AG09309 (cell line): Measurements from ENCODE around the gene ZNF784.

Experiments
- DNase-seq: peaks from one replicate; pipeline ENCODE4 v3.0.0-alpha.2; 2010; ENCODE audit warnings: low read depth
- H3K4me3 ChIP-seq: 2 replicates; pipeline ENCODE4 v1.5.1; 2011; ENCODE audit warnings: mild to moderate bottlenecking, low read depth, low read length, moderate library complexity; ENCODE audit not compliant: control insufficient read depth
- TF ChIP-seq, protein P1 (sequence below): IDR thresholded peaks from 2 replicates; pipeline ENCODE4 v1.5.1; 2011; ENCODE audit warnings: mild to moderate bottlenecking, low read depth, low read length, inconsistent platforms; ENCODE audit not compliant: insufficient read depth, control insufficient read depth; ENCODE audit errors: missing control alignments

Gene ZNF784

GRCh38 chr19:55616395-55616875 lies 7.9 kb downstream of the ZNF784 start:
- TF ChIP-seq, protein P1, sequence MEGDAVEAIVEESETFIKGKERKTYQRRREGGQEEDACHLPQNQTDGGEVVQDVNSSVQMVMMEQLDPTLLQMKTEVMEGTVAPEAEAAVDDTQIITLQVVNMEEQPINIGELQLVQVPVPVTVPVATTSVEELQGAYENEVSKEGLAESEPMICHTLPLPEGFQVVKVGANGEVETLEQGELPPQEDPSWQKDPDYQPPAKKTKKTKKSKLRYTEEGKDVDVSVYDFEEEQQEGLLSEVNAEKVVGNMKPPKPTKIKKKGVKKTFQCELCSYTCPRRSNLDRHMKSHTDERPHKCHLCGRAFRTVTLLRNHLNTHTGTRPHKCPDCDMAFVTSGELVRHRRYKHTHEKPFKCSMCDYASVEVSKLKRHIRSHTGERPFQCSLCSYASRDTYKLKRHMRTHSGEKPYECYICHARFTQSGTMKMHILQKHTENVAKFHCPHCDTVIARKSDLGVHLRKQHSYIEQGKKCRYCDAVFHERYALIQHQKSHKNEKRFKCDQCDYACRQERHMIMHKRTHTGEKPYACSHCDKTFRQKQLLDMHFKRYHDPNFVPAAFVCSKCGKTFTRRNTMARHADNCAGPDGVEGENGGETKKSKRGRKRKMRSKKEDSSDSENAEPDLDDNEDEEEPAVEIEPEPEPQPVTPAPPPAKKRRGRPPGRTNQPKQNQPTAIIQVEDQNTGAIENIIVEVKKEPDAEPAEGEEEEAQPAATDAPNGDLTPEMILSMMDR: no peak

DNA sequence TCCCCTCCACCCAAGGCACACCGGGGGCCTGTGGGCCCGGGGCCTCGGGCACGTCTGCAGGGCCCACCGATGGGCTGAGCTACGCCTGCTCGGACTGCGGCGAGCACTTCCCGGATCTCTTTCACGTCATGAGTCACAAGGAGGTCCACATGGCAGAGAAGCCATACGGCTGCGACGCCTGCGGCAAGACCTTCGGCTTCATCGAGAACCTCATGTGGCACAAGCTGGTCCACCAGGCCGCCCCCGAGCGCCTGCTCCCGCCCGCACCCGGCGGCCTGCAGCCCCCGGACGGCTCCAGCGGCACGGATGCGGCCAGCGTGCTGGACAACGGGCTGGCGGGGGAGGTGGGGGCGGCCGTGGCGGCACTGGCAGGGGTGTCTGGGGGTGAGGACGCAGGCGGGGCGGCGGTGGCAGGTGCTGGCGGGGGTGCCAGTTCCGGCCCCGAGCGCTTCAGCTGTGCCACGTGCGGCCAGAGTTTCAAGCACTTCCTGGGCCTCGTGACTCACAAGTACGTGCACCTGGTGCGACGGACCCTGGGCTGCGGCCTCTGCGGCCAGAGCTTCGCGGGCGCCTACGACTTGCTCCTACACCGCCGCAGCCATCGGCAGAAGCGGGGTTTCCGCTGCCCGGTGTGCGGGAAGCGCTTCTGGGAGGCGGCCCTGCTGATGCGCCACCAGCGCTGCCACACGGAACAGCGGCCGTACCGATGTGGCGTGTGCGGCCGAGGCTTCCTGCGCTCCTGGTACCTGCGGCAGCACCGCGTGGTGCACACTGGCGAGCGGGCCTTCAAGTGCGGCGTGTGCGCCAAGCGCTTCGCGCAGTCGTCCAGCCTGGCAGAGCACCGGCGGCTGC lies 8.6 kb downstream of the ZNF784 start:
- H3K4me3 ChIP-seq: no peak overlapping the region
- TF ChIP-seq, protein P1: no peak
- DNase-seq: no peak

More at GRCh38 chr19:55616395-55616875, 7.9 kb downstream of the ZNF784 start:
- DNase-seq: no peak
- no peak overlapping the region for H3K4me3 ChIP-seq

- no peak overlapping the region for H3K4me3 ChIP-seq
- TF ChIP-seq, protein P1: no peak
- no peak for DNase-seq
Observed at GRCh38 chr19:55614711-55615542, 9.4 kb downstream of the ZNF784 start.

GRCh38 chr19:55613930-55614710 lies 10.2 kb downstream of the ZNF784 start:
- DNase-seq: no peak
- no peak overlapping the region for H3K4me3 ChIP-seq
- TF ChIP-seq, protein P1: no peak

GRCh38 chr19:55613396-55613795 lies 11.0 kb downstream of the ZNF784 start:
- TF ChIP-seq, protein P1: no peak
- DNase-seq: no peak
- H3K4me3 ChIP-seq: no peak overlapping the region
